GM18498 (cell line): ENCODE results near the gene AKAP6.
"Not testable (repeated sequence)": the region's sequence is repeated elsewhere in the genome, so short reads cannot be mapped to it uniquely, and the experiment has no call there.

Experiments
- ATAC-seq: cut with Tn5 transposase; IDR thresholded peaks from one replicate; pipeline ENCODE4 v1.9.1; 2021; ENCODE audit warnings: mild to moderate bottlenecking, moderate library complexity; ENCODE audit not compliant: unreplicated experiment

AKAP6 gene

GRCh38 chr14:32574269-32574668, 245.2 kb downstream of the AKAP6 start:
- ATAC-seq, result no peak

GRCh38 chr14:32576088-32576795, 247.1 kb downstream of the AKAP6 start:
- ATAC-seq, result peak; percentile 59

DNA sequence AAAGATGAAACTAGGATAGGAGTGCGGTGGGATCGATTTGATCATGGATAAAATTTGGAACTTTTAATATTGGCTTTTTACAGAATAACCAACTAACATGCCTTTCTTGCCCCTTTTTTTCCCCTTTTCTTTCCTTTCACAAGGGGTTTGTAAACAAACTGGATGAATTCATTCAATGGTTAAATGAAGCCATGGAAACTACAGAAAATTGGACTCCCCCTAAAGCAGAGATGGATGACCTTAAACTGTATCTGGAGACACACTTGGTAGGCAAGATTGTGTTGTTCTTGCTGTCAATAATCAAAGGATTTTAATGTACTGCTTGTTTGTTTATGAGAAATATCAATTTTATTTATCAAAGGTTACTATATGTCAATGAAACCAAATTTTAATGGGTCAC, 247.9 kb downstream of the AKAP6 start:
- ATAC-seq, result no peak

DNA sequence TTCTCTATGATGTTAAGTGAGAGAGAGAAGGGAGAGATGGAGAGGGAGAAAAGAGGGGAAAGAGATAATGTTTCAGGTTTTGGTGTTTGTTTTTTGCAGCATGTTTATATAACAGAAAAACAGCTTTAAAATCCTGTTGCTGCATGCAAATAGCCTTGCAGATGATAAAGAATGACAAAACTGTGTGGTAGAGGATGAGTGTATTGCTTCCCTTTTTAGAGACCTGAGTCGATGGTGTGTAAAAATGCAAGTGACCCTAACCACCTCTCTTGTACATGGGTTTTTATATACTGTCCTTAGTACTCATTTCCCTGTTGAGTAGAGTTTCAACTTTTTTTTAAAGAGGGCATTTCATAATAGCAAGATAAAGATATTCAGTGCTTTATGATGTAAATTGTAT, 249.1 kb downstream of the AKAP6 start:
- ATAC-seq, result peak; percentile 84

GRCh38 chr14:32583427-32583826, 254.3 kb downstream of the AKAP6 start:
- not testable (repeated sequence) for ATAC-seq

DNA sequence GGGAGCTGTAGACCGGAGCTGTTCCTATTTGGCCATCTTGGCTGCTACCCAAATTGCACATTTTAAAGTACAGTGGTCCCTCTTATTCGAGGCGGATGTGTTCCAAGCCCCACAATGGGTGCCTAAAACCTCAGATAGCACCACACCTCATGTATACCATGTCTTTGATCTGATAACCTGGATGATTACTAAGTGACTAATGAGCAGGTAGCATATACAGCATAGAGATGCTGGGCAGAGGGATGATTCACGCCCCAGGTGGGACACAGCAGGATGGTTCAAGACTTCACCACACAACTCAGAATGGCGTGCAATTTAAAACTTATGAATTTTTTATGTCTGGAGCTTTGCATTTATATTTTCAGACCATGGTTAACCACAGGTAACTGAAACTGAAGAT, 255.0 kb downstream of the AKAP6 start:
- no peak for ATAC-seq

- ATAC-seq, result no peak
Measured at GRCh38 chr14:32587461-32587860, 258.4 kb downstream of the AKAP6 start.

GRCh38 chr14:32588448-32589320, 259.6 kb downstream of the AKAP6 start:
- ATAC-seq, result peak; percentile 64

DNA sequence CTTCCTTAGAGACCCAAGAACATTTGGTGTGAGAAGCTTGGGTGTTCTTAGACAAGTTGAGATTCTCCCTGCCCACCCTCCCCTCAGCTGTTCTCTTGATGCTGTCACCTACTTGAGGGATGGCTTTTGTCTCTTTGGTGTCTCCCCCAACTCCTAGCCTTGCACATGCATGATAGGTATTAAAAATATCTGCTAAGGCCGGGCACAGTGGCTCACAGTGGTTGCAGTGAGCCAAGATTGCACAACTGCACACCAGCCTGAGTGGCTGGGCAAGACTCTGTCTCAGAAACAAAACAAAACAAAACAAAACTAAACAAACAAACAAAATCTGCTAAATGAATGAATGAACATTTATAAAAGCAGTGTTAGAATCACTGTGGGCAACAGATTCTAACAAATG, 261.1 kb downstream of the AKAP6 start:
- ATAC-seq, result no peak

DNA sequence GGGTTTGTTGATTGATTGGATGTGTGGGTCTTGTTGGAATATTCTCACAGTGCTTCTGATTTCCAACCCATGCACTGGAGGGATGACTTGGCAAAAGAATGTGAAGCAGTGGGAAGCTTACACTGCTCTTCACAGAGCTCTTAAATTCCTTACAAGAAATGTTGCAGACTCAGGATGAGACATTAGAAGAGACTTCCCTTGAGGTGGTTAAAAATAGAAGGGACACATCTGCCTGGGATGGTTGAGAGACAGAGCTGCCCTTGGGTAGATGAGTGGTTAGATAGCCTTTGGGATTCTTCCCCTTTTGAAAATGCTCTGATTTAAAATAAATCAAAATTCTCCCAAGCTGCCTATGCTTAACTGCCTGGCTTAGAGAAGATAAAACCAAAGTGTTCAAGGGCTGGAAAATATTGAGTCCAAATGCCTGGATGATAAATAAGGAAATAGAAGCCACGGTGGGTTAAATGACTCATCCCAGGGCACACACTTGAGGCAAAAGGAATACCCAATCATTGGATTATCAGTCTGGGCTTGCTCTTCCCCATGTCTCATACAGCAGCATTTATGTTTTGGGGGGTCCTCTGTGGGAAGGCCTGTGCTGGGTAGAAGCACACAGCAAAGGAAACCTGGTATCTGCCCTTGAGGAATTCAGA, 264.3 kb downstream of the AKAP6 start:
- ATAC-seq, result no peak

DNA sequence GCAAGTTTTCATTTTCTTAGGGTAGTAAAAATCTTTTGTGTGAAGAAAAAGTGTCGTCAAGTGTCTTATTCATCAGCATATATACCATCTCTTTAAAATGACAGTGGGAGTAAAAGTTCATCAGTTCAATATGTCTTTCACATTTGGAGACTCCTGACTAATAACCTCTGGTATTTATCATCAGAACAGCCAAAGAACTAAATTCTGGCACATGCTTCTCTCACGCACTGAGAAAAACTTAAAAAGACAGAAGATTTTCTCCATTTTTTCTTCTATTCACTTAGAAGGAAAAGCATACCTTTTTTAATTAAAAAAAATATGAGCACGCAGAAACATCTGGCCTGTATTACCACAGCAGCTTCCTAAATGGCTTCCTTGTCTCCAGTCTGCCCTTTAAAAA, 265.7 kb downstream of the AKAP6 start:
- no peak for ATAC-seq

- no peak for ATAC-seq
Measured at GRCh38 chr14:32595497-32595896, 266.4 kb downstream of the AKAP6 start.

- ATAC-seq, result no peak
Measured at GRCh38 chr14:32596390-32596789, 267.3 kb downstream of the AKAP6 start.

- ATAC-seq, result no peak
Measured at GRCh38 chr14:32597771-32598170, 268.7 kb downstream of the AKAP6 start.

- ATAC-seq, result no peak
Measured at GRCh38 chr14:32601069-32601468, 272.0 kb downstream of the AKAP6 start.

GRCh38 chr14:32601906-32602305, 272.8 kb downstream of the AKAP6 start:
- no peak for ATAC-seq

DNA sequence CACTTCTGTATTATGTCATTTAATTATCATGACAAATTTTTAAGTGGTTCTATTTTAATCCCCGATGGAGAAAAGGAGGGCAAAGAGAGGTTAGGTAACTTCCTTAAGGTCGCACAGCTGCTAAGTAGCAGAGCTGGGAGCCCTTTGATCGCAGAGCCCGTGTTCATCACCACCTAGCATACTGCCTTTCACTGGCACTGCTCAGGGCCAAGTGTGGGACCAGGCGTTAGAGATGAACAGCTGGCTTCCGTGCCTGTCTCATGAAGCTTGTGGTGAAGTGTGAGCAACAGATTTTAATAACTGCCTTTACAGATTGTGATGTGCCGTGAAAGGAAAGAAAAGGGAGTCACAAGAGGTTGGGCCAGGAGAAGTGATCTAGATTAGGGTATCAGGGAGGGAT, 273.6 kb downstream of the AKAP6 start:
- ATAC-seq, result no peak

DNA sequence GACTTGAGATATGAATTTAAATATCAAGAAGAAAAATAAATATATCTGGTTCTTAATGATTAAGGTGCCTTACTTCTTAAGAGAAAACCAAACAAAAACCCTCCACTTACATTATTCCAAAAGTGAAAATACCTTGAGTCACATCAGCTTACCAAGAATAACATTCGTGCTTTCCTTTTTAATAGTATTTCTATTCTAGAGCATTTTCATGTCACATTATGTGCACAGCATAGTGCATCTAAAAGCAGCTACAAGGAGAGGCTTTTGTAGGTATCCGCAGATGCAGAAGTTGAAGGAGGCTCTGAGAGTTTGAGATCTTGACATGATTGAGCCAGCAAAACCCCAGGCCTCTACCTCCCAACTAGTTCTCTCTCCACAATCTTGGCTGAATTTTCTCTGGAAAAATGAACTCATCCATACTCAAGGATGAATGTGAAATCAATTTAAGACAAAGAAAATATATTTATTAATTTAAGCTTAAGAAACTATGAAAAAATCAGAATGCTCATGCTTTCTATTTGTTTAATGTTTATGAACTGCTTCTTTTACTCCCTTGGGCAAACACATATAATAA, 275.0 kb downstream of the AKAP6 start:
- no peak for ATAC-seq

- ATAC-seq, result no peak
Measured at GRCh38 chr14:32606301-32606700, 277.2 kb downstream of the AKAP6 start.

DNA sequence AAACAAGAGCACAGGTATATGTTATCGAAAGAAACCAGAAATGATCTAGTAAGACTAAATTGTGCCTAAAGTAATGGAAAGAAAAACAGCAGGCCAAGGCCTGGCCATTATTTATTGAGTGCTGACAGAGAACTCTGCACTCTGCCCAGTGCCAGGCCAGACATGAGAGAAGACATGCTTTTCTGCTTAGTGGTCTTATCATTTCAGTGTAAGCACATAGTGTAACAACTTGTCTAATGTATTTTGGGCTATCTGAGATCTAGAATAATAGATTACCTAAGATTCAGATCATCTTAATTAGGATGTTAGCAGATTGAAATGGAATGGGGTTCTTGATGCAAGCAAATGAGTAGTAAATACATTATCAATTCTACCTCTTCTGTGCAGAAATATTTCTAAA, 278.3 kb downstream of the AKAP6 start:
- ATAC-seq, result no peak

DNA sequence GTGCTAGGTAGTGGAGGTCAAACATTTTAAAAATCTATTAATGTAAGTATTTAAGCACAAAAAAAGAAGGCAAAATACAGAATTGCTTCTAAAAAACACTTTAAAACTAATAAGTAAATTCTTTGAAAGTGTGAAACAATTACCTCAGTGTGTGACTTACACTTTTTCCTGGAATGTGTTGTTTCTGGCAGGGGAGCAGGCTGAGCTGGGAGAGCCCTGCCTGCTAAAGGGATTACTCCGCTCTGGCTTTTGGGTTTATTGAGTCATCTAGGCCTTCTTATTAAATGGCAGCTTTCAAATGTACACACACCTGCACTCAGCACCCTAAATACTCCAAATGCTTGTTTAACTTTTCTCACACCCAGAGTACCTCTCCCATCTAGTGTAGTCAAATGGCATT, 279.8 kb downstream of the AKAP6 start:
- no peak for ATAC-seq
